Upper lobe of right lung (tissue), 1 donor: Measurements from ENCODE around the gene PIK3CB. TPM values are rescaled to one million over a fixed set of nuclear protein-coding genes. Genes with fewer than 3 reads are reported as not detected.

Experiments used
- ATAC-seq: fragments of 200-7000 bp; cut with Tn5 transposase; one replicate; pipeline ENCODE4 v1.9.1; 2020; ENCODE audit warnings: mild to moderate bottlenecking, moderate library complexity
- DNase-seq: peaks from one replicate; pipeline ENCODE4 v3.0.0-alpha.2; 2020
- H3K27ac ChIP-seq: fragments of 200-600 bp; one replicate; pipeline ENCODE4 v1.8.0; 2022
- H3K27me3 ChIP-seq: fragments of 200-600 bp; one replicate; pipeline ENCODE4 v1.8.0; 2022; ENCODE audit warnings: mild to moderate bottlenecking
- H3K36me3 ChIP-seq: fragments of 200-600 bp; one replicate; pipeline ENCODE4 v1.8.0; 2022
- H3K4me1 ChIP-seq: fragments of 200-600 bp; one replicate; pipeline ENCODE4 v1.8.0; 2022
- H3K4me3 ChIP-seq: fragments of 200-600 bp; one replicate; pipeline ENCODE4 v1.8.0; 2022; ENCODE audit warnings: mild to moderate bottlenecking
- H3K9me3 ChIP-seq: fragments of 200-600 bp; one replicate; pipeline ENCODE4 v1.8.0; 2022
- CTCF ChIP-seq: fragments of 200-600 bp; IDR thresholded peaks from one replicate; pipeline ENCODE4 v1.8.0; 2022; ENCODE audit warnings: antibody characterized with exemption
- intact Hi-C: fragments of 100-400 bp; cut with DNase I; formaldehyde crosslinking; loops from one replicate; pipeline ENCODE4 v1.11.0; 2022
- total RNA-seq: library from RNA; stranded (reverse); fragmentation: NEBNext Ultra II Directional; extraction: Animal tissue kit (Norgen Biotek cat#: 25700); gene quantifications from one replicate; pipeline ENCODE4 v1.2.1, GENCODE V29; 2021
- donor health status: DM: no; HTN: yes; CAD: no; lungs with severe emphysema.

The PIK3CB gene
- total RNA-seq, 1 donor from 2014 or later, result 37.4 TPM

DNA sequence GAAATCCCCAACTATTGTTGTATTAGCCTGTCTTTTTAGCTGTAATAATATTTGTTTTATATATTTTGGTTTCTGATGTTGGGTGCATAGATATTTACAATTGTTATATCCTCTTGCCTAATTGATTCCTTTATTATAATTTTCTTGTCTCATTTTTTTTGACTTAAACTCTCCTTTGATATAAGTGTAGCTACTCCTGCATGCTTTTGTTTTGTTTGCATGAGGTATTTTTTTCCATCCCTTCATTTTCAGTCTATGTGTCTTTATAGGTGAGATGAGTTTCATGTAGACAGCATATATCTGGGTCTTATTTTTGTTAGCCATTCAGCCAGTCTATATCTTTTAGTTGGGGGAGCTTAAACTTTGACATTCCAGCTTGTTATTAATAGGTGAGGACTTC lies 188.7 kb downstream of the PIK3CB start:
- ATAC-seq, result no peak
- intact Hi-C loops, result no loop called here
- Histone ChIP-seq H3K4me3 (no peak overlapping the region), H3K4me1 (no peaks in the 10 kb centered on the region), H3K9me3 (peaks cover 41% of the 10 kb centered on the region), H3K36me3 (peaks cover 20% of the 10 kb centered on the region), H3K27ac (no peak overlapping the region), H3K27me3 (no peaks in the 10 kb centered on the region)
- no peak for DNase-seq
- TF ChIP-seq CTCF, result no peak

DNA sequence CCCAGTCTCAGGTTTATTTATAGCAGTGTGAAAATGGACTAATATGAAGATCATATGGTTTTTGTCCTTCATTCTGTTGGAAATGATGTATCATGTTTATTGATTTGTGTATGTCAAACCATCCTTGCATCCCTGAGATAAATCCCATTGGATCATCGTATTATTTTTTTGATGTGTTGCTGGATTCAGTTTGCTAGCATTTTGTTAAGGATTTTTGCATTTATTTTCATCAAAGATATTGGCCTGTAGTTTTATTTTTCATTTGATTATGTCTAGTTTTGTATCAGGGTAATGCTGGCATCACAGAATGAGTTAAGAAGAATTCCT lies 191.8 kb downstream of the PIK3CB start:
- DNase-seq (no peak), ATAC-seq (no peak)
- Histone ChIP-seq H3K4me3 (no peak overlapping the region), H3K9me3 (peaks cover 41% of the 10 kb centered on the region), H3K27ac (no peak overlapping the region), H3K36me3 (no peaks in the 10 kb centered on the region), H3K27me3 (no peaks in the 10 kb centered on the region), H3K4me1 (no peaks in the 10 kb centered on the region)
- intact Hi-C loops, result no loop called here
- TF ChIP-seq CTCF, result no peak

DNA sequence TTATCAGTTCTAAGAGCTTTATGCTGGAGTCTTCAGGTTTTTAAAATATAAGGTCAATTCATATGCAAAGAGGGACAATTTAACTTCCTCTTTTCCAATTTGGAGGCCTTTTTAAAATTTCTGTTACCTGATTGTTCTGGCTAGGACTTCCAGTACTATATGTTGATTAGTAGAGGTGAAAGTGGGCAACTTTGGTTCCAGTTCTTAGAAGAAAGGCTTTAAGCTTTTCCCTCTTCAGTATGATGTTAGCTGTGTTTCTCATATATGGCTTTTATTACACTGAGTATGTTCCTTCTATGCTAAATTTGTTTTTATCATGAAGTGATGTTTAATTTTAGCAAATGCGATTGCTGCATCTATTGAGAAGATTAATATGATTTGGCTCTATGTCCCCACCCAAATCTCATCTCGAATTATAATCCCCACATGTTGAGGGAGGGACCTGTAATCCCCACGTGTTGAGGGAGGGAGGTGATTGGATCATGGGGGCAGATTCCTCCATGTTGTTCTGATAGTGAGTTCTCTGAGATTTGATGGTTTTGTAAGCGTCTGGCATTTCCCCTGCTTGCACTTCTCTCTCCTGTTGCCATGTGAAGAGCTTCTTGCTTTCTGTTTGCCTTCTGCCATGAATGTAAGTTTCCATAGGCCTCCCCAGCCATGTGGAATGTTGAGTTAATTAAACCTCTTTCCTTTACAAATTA lies 192.4 kb downstream of the PIK3CB start:
- H3K27ac ChIP-seq, result no peak overlapping the region
- DNase-seq (no peak), ATAC-seq (no peak)
- no peaks in the 10 kb centered on the region for H3K4me1 ChIP-seq
- no peaks in the 10 kb centered on the region for H3K36me3 ChIP-seq
- intact Hi-C loops, result no loop called here
- TF ChIP-seq CTCF, result no peak
- peaks cover 41% of the 10 kb centered on the region for H3K9me3 ChIP-seq
- H3K4me3 ChIP-seq, result no peak overlapping the region
- H3K27me3 ChIP-seq, result no peaks in the 10 kb centered on the region

- no peak for TF ChIP-seq CTCF
- DNase-seq (no peak), ATAC-seq (no peak)
- Histone ChIP-seq H3K4me3 (no peak overlapping the region), H3K4me1 (no peaks in the 10 kb centered on the region), H3K9me3 (peaks cover 22% of the 10 kb centered on the region), H3K27ac (no peak overlapping the region), H3K27me3 (no peaks in the 10 kb centered on the region), H3K36me3 (no peaks in the 10 kb centered on the region)
- intact Hi-C loops, result no loop called here
These were observed 194.2 kb downstream of the PIK3CB start for GRCh38 chr3:138640537-138640936.

GRCh38 chr3:138638641-138639040 lies 196.1 kb downstream of the PIK3CB start:
- Histone ChIP-seq H3K9me3 (peaks cover 15% of the 10 kb centered on the region), H3K27me3 (no peaks in the 10 kb centered on the region), H3K27ac (no peak overlapping the region), H3K4me1 (no peaks in the 10 kb centered on the region), H3K36me3 (no peaks in the 10 kb centered on the region), H3K4me3 (no peak overlapping the region)
- intact Hi-C loops, result no loop called here
- ATAC-seq (no peak), DNase-seq (no peak)
- no peak for TF ChIP-seq CTCF

GRCh38 chr3:138629526-138629925 lies 205.2 kb downstream of the PIK3CB start:
- no peak for TF ChIP-seq CTCF
- Histone ChIP-seq H3K4me1 (no peaks in the 10 kb centered on the region), H3K27me3 (no peaks in the 10 kb centered on the region), H3K4me3 (no peak overlapping the region), H3K27ac (no peak overlapping the region), H3K9me3 (no peaks in the 10 kb centered on the region), H3K36me3 (peaks cover 27% of the 10 kb centered on the region)
- DNase-seq (no peak), ATAC-seq (no peak)
- intact Hi-C loops, result no loop called here
